ENCODE measurements around the gene VWA7. TPM values are rescaled to one million over a fixed set of nuclear protein-coding genes. Genes with fewer than 3 reads are reported as not detected.
A peak's percentile ranks its signal among the peaks of the same experiment; 100 is the strongest.

Gene VWA7
- total RNA-seq, 4 donors from 2014 or later: 0.22 to 0.80 (median 0.58) TPM

GRCh38 chr6:31717499-31718222, 59.5 kb downstream of the VWA7 start:
- intact Hi-C loops (cut with DNase I): no loop called here
- Histone ChIP-seq H3K4me3 (no peak overlapping the region), H3K27ac (peak overlapping the region; percentile 78 to 94 (median 83)), H3K9me3 (no peaks in the 10 kb centered on the region), H3K4me1 (peaks cover 11 to 86% (median 35%) of the 10 kb centered on the region in 3 donors), H3K27me3 (no peaks in the 10 kb centered on the region), H3K36me3 (no peaks in the 10 kb centered on the region)
- 37 to 40% methylated on average over 6 to 10 of the region's 10 CpGs for WGBS, 2 donors
- DNase-seq: no peak
- TF ChIP-seq CTCF (IDR thresholded peaks at IDR 0.05): peak in 3 of 6 experiments; percentile 6 to 48 (median 29)
- TF ChIP-seq POLR2A (IDR thresholded peaks at IDR 0.05): no peak

Small RNAs within 50 kb of the gene (small RNA-seq; reads per million reads assigned to genes)
- 0 reads per million in 4 donors for gene MSH5-SAPCD1
- 0 reads per million in 4 donors for gene RF00019
- 0 reads per million in 4 donors for gene RNU6-850P
- gene SAPCD1: 0 reads per million in 4 donors

Other genes starting within 250 kb of the VWA7 start
- gene MCCD1, start 248.4 kb downstream of the VWA7 start, total RNA-seq: not detected
- gene DDX39B, start 235.3 kb downstream of the VWA7 start, total RNA-seq: 100 to 1,000 TPM; 173 to 320 (median 259) TPM
- 1 to 10 TPM in 1 of 4 donors, under 1 TPM in 1, not detected in 2; 0.21 to 2.1 TPM for gene ATP6V1G2, start 230.7 kb downstream of the VWA7 start, total RNA-seq
- gene NFKBIL1, start 229.7 kb downstream of the VWA7 start, total RNA-seq: 10 to 100 TPM in 3 of 4 donors, 1 to 10 TPM in 1; 7.8 to 25.2 (median 16.7) TPM
- gene LTA, start 205.0 kb downstream of the VWA7 start, total RNA-seq: not detected
- under 1 TPM in 3 of 4 donors, not detected in 1; 0.27 to 0.95 (median 0.61) TPM for gene TNF, start 201.8 kb downstream of the VWA7 start, total RNA-seq
- gene LTB, start 194.9 kb downstream of the VWA7 start, total RNA-seq: 1 to 10 TPM in 2 of 4 donors, under 1 TPM in 2; 0.53 to 2.3 (median 1.1) TPM
- 10 to 100 TPM in 1 of 4 donors, 1 to 10 TPM in 1, under 1 TPM in 1, not detected in 1; 0.49 to 50.4 (median 5.1) TPM for gene LST1, start 191.1 kb downstream of the VWA7 start, total RNA-seq
- not detected for gene NCR3, start 184.3 kb downstream of the VWA7 start, total RNA-seq
- 10 to 100 TPM in 2 of 4 donors, 1 to 10 TPM in 2; 2.4 to 30.7 (median 15.1) TPM for gene AIF1, start 162.1 kb downstream of the VWA7 start, total RNA-seq
- 10 to 100 TPM; 42.8 to 84.9 (median 67.7) TPM for gene PRRC2A, start 156.6 kb downstream of the VWA7 start, total RNA-seq
- gene BAG6, start 124.7 kb downstream of the VWA7 start, total RNA-seq: 100 to 1,000 TPM; 129 to 217 (median 163) TPM
- 1 to 10 TPM in 2 of 4 donors, under 1 TPM in 2; 0.67 to 2.1 (median 1.1) TPM for gene APOM, start 121.4 kb downstream of the VWA7 start, total RNA-seq
- gene C6orf47, start 116.5 kb downstream of the VWA7 start, total RNA-seq: 10 to 100 TPM; 28.8 to 34.4 (median 31.7) TPM
- gene GPANK1, start 112.3 kb downstream of the VWA7 start, total RNA-seq: 10 to 100 TPM in 2 of 4 donors, 1 to 10 TPM in 2; 6.9 to 16.0 (median 10.9) TPM
- 100 to 1,000 TPM; 155 to 204 (median 186) TPM for gene CSNK2B, start 111.2 kb downstream of the VWA7 start, total RNA-seq
- 1 to 10 TPM in 3 of 4 donors, under 1 TPM in 1; 0.70 to 9.5 (median 4.5) TPM for gene LY6G5B, start 107.4 kb downstream of the VWA7 start, total RNA-seq
- under 1 TPM in 2 of 4 donors, not detected in 2; 0.57 to 0.83 TPM for gene LY6G5C, start 96.3 kb downstream of the VWA7 start, total RNA-seq
- 10 to 100 TPM; 38.5 to 43.3 (median 40.1) TPM for gene ABHD16A, start 74.0 kb downstream of the VWA7 start, total RNA-seq
- not detected for gene LY6G6F, start 70.5 kb downstream of the VWA7 start, total RNA-seq
- not detected for gene LY6G6D, start 62.0 kb downstream of the VWA7 start, total RNA-seq
- gene LY6G6C, start 55.6 kb downstream of the VWA7 start, total RNA-seq: 10 to 100 TPM in 1 of 4 donors, 1 to 10 TPM in 2, under 1 TPM in 1; 0.53 to 14.6 (median 2.4) TPM
- 1 to 10 TPM in 1 of 4 donors, under 1 TPM in 3; 0.12 to 1.4 (median 0.73) TPM for gene MPIG6B, start 54.0 kb downstream of the VWA7 start, total RNA-seq
- gene DDAH2, start 48.0 kb downstream of the VWA7 start, total RNA-seq: 10 to 100 TPM; 16.4 to 59.3 (median 28.2) TPM
- 100 to 1,000 TPM; 289 to 440 (median 365) TPM for gene CLIC1, start 40.8 kb downstream of the VWA7 start, total RNA-seq
- 1 to 10 TPM; 2.3 to 7.9 (median 6.8) TPM for gene MSH5, start 37.3 kb downstream of the VWA7 start, total RNA-seq
- gene SAPCD1, start 14.7 kb downstream of the VWA7 start, total RNA-seq: 1 to 10 TPM in 2 of 4 donors, under 1 TPM in 2; 0.45 to 2.9 (median 1.1) TPM
- gene VARS1, start 18.4 kb upstream of the VWA7 start, total RNA-seq: 10 to 100 TPM; 35.0 to 72.3 (median 45.5) TPM
- gene LSM2, start 29.6 kb upstream of the VWA7 start, total RNA-seq: 10 to 100 TPM; 27.1 to 70.8 (median 36.6) TPM
- under 1 TPM; 0.35 to 0.97 (median 0.57) TPM for gene HSPA1L, start 38.0 kb upstream of the VWA7 start, total RNA-seq
- gene HSPA1A, start 38.2 kb upstream of the VWA7 start, total RNA-seq: 100 to 1,000 TPM; 158 to 362 (median 223) TPM
- gene HSPA1B, start 50.4 kb upstream of the VWA7 start, total RNA-seq: 100 to 1,000 TPM; 209 to 553 (median 252) TPM
- 10 to 100 TPM; 13.6 to 23.6 (median 17.3) TPM for gene NEU1, start 85.5 kb upstream of the VWA7 start, total RNA-seq
- gene SLC44A4, start 101.7 kb upstream of the VWA7 start, total RNA-seq: 1 to 10 TPM in 2 of 4 donors, under 1 TPM in 1, not detected in 1; 0.38 to 3.6 (median 1.3) TPM
- gene EHMT2, start 120.4 kb upstream of the VWA7 start, total RNA-seq: 10 to 100 TPM; 23.4 to 34.5 (median 27.4) TPM
- 1 to 10 TPM in 2 of 4 donors, under 1 TPM in 2; 0.83 to 2.8 (median 1.0) TPM for gene ZBTB12, start 124.8 kb upstream of the VWA7 start, total RNA-seq
- gene C2, start 150.4 kb upstream of the VWA7 start, total RNA-seq: 10 to 100 TPM in 2 of 4 donors, 1 to 10 TPM in 2; 1.1 to 15.2 (median 6.4) TPM
- gene CFB, start 168.8 kb upstream of the VWA7 start, total RNA-seq: 10 to 100 TPM; 10.4 to 81.1 (median 22.4) TPM
- 10 to 100 TPM; 52.6 to 83.9 (median 64.4) TPM for gene NELFE, start 181.6 kb upstream of the VWA7 start, total RNA-seq
- gene SKIC2, start 181.8 kb upstream of the VWA7 start, total RNA-seq: 10 to 100 TPM; 24.6 to 32.4 (median 26.8) TPM
- 10 to 100 TPM in 1 of 4 donors, 1 to 10 TPM in 3; 7.8 to 13.2 (median 8.8) TPM for gene DXO, start 194.8 kb upstream of the VWA7 start, total RNA-seq
- 10 to 100 TPM in 1 of 4 donors, 1 to 10 TPM in 3; 2.0 to 11.8 (median 5.2) TPM for gene C4A, start 204.7 kb upstream of the VWA7 start, total RNA-seq
- gene C4B, start 237.5 kb upstream of the VWA7 start, total RNA-seq: 1 to 10 TPM; 2.2 to 7.4 (median 5.2) TPM

Measured in esophagus squamous epithelium (tissue), 5 donors.